HG03045 (cell line): ENCODE results near the gene RBL1.
"Not testable (repeated sequence)": the region's sequence is repeated elsewhere in the genome, so short reads cannot be mapped to it uniquely, and the experiment has no call there.

Experiments used
- ATAC-seq: cut with Tn5 transposase; IDR thresholded peaks from one replicate; pipeline ENCODE4 v1.9.1; 2021; ENCODE audit warnings: mild to moderate bottlenecking, moderate library complexity; ENCODE audit not compliant: unreplicated experiment

The RBL1 gene

GRCh38 chr20:37077009-37077408 is 18.8 kb downstream of the RBL1 start:
- ATAC-seq: no peak

GRCh38 chr20:37075932-37076685 is 19.7 kb downstream of the RBL1 start:
- no peak for ATAC-seq

- no peak for ATAC-seq
Observed at GRCh38 chr20:37072293-37073196, 23.3 kb downstream of the RBL1 start.

GRCh38 chr20:37071481-37071911 is 24.3 kb downstream of the RBL1 start:
- no peak for ATAC-seq

- not testable (repeated sequence) for ATAC-seq
Observed at GRCh38 chr20:37069563-37069962, 26.2 kb downstream of the RBL1 start.

- no peak for ATAC-seq
Observed at GRCh38 chr20:37066168-37066567, 29.6 kb downstream of the RBL1 start.

GRCh38 chr20:37055276-37055675 is 40.5 kb downstream of the RBL1 start:
- no peak for ATAC-seq

- ATAC-seq: no peak
Observed at GRCh38 chr20:37053230-37053950, 42.4 kb downstream of the RBL1 start.

- ATAC-seq: peak; percentile 42
Observed at GRCh38 chr20:37042986-37043972, 52.5 kb downstream of the RBL1 start.

- ATAC-seq: not testable (repeated sequence)
Observed at GRCh38 chr20:37039366-37039765, 56.4 kb downstream of the RBL1 start.

- ATAC-seq: no peak
Observed at GRCh38 chr20:37032077-37032476, 63.7 kb downstream of the RBL1 start.

- ATAC-seq: no peak
Observed at GRCh38 chr20:37020636-37021035, 75.2 kb downstream of the RBL1 start.

- ATAC-seq: not testable (repeated sequence)
Observed at GRCh38 chr20:37012631-37013030, 83.2 kb downstream of the RBL1 start.

- ATAC-seq: not testable (repeated sequence)
Observed at GRCh38 chr20:37011858-37012257, 83.9 kb downstream of the RBL1 start.

- no peak for ATAC-seq
Observed at GRCh38 chr20:37011147-37011546, 84.7 kb downstream of the RBL1 start.

- ATAC-seq: no peak
Observed at GRCh38 chr20:37007898-37008649, 87.7 kb downstream of the RBL1 start.

- not testable (repeated sequence) for ATAC-seq
Observed at GRCh38 chr20:37005062-37005942, 90.5 kb downstream of the RBL1 start.

GRCh38 chr20:37001634-37002033 is 94.2 kb downstream of the RBL1 start:
- not testable (repeated sequence) for ATAC-seq
